GM12892 (cell line): ENCODE results near the gene CHST2.
A peak's percentile ranks its signal among the peaks of the same experiment; 100 is the strongest.

Experiments used
- DNase-seq: peaks from one replicate; pipeline ENCODE4 v3.0.0; 2011; ENCODE audit not compliant: insufficient read length
- FAIRE-seq: peaks from 2 replicates; lab custom pipeline; 2011; peaks lifted over from hg19 to GRCh38; lab: Jason Lieb, UNC
- POLR2A ChIP-seq: IDR thresholded peaks from 2 replicates; pipeline ENCODE4 v1.6.1; 2011; ENCODE audit warnings: low read depth, low read length, control low read depth
- POLR2AphosphoS5 ChIP-seq: IDR thresholded peaks from 2 replicates; pipeline ENCODE4 v1.6.1; 2011; ENCODE audit warnings: low read depth, low read length, control low read depth
- TAF1 ChIP-seq: IDR thresholded peaks from 2 replicates; pipeline ENCODE4 v1.6.1; 2011; ENCODE audit warnings: low read depth, mild to moderate bottlenecking, control low read depth, low read length, borderline replicate concordance

Gene CHST2

DNA sequence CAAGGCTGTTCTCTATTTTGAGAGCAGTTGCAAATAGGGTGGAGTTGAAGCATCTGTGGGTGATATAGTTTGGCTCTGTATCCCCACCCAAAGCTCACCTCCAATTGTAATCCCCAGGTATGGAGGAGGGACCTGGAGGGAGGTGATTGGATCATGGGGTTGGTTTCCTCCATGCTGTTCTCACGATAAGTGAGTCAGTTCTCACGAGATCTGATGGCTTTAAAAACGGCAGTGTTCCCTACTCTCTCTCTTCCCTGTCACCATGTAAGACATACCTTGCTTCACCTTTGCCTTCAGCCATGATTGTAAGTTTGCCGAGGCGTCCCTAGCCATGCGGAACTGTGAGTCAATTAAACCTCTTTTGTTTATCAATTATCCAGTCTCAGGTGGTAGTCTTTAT is 21.0 kb downstream of the CHST2 start:
- TF ChIP-seq TAF1: no peak
- TF ChIP-seq POLR2AphosphoS5: no peak
- no peak for TF ChIP-seq POLR2A
- FAIRE-seq (no peak), DNase-seq (no peak)

DNA sequence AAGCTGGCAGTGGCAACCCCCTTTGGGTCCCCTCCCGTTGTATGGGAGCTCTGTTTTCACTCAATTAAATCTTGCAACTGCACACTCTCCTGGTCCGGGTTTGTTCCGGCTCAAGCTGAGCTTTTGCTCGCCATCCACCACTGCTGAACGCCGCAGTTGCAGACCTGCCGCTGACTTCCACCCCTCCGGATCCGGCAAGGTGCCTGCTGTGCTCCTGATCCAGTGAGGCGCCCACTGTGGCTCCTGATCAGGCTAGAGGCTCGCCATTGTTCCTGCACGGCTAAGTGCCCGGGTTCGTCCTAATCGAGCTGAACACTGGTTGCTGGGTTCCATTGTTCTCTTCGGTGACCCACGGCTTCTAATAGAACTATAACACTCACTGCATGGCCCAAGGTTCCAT is 22.8 kb downstream of the CHST2 start:
- FAIRE-seq: no peak
- TF ChIP-seq POLR2AphosphoS5: no peak
- no peak for TF ChIP-seq TAF1
- TF ChIP-seq POLR2A: no peak
- DNase-seq: no peak

DNA sequence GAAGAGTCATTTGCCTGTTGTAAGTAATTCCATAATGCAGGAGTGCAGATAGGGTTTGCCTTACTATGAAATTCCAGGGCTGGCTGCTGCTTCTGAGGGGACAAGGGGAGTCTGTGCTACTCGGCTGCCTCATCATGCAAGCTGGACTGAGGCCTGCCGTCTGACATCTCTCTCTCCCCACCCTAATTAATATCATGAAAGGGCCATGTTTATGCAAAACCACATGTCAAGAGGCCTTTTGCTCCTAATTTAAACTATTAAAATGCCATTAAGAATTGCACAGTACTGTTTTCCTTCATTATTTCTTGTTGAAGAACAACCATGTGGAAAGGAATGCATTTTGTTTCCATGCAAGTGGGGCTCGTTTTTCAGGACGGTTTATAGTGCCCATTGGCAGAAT is 26.3 kb downstream of the CHST2 start:
- TF ChIP-seq TAF1: no peak
- no peak for TF ChIP-seq POLR2A
- TF ChIP-seq POLR2AphosphoS5: no peak
- FAIRE-seq (no peak), DNase-seq (no peak)

DNA sequence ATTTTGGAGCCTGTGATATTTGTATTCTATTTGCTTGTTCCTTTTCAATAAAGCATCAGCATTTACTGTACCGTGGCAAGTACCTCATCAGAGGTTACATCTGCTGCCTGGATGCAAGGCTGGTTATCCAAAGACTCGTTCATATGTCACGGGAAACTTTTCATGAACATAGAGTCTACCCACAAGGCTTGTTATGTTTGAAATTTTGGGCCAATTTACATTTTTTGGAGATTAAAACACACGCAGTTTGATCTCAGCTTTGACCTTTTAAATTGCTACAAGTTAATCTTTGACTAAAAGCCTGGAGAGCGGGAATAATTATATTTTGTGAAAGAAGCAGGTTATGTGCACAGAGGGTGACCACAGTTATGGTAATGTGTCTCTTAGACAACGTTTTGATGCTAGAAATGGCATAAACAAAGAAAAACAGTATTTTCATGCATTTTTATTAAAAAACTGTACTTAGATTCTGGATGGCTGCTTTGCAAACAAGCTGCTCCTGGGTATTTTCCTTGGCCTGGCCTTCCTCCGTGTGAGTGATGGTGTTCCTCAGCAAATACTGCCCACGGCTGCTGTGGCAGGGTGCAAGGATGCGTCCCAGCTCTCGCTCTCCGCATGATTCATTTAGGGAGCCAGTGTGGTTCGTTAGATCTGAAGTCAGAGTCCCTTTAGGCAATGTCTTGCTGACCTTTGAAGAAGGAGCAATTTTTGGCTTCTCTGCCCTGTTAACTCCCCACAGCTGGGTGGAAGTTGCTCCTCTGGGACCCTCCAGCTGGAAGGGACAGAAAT is 27.1 kb downstream of the CHST2 start:
- no peak for TF ChIP-seq TAF1
- TF ChIP-seq POLR2AphosphoS5: no peak
- TF ChIP-seq POLR2A: no peak
- FAIRE-seq: no peak
- no peak for DNase-seq

DNA sequence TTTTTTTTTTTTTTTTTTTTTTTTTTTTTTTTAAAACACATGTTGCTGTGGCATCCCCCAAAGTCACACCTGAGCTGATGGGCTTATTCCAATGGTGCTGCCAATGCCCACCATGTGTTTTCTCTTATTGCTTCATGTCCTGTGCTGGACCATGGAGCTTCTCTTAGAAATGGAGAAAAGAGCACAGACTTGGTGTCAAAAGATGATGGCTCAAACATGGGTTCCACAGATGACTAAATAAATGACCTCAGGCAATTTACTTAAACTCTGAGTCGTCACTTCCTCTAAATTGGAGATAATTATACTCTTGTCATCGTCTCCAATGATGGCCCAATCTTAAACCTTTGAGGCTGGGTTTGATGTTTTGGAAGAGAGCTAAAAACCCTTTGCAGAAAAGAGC is 28.1 kb downstream of the CHST2 start:
- FAIRE-seq (no peak), DNase-seq (no peak)
- TF ChIP-seq TAF1 (no peak), POLR2AphosphoS5 (no peak), POLR2A (no peak)

DNA sequence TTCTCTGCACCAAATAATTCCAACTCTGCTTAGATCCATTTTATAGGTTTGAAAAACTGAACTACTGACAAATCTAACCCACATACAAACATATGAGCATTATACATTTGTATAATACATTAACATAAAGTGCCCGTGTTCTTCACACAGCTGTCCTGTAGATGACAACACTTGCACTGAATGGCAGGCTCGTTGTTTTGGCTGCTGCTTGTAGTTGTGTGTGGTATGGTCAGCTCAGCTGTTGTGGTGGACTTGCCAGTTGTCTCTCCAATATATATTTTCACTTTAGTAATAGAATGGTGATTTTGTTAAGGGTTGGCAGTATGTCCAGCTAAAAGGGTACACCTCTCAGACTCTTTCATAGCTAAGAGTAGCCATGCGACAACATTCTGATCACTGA is 30.5 kb downstream of the CHST2 start:
- DNase-seq (no peak), FAIRE-seq (no peak)
- TF ChIP-seq TAF1 (no peak), POLR2AphosphoS5 (no peak), POLR2A (no peak)

DNA sequence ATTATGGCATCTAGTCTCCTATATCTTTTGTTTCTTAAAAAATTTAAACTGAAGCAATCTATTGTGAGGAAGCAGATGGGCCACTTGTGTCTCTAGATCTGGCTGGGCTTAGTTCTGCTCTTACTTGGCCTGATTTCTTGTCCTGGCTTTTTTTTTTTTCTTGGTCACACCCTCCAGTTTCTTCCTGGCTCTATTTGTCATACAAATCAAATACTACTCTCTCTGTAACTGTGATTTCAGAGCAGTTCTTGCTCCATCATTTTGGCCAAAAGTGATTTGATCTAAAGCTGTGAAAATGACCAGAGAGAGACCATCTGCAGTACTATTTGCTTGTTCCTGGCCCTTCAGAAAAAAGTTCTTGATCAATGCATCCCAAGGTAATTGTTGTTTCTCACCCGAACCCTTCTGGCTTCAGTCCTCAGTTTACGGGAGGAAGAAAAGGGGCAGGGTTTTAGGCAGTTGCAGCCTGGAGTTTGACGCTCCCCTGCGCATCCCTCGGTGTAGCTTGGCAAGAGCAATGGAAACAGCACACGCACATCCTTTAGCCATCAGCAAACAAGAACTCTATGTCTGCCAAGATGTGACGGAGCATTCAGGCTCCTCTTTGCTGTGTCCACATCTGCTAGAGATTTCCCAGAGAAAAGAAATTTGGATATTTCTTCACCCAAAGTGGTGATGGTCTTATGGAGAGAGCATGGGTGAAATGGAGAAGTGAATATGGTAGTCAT is 31.6 kb downstream of the CHST2 start:
- DNase-seq: no peak

DNA sequence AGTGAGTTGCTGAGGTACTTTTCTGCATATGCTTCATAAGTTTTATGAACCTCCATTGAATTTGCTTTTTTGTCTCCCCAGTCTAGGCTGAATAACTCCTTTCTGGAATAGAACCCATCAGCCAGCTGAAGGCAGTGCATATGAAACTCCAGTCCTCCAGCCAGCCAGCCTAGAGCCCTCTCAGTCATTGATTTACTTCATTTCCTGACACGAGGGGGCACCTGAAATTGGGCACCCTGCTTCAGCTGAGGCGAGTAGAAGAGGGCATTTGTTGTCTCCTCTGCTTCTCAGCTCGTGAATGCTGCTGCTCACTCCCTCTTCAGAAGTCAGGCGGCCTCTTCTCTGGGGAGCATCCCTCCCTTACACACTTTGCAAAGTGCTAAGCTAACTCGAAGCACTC is 32.5 kb downstream of the CHST2 start:
- FAIRE-seq: no peak
- TF ChIP-seq TAF1 (no peak), POLR2AphosphoS5 (no peak), POLR2A (no peak)
- DNase-seq: no peak

More for the DNA sequence above, 31.6 kb downstream of the CHST2 start:
- no peak for FAIRE-seq
- TF ChIP-seq POLR2A (no peak), POLR2AphosphoS5 (no peak), TAF1 (no peak)

DNA sequence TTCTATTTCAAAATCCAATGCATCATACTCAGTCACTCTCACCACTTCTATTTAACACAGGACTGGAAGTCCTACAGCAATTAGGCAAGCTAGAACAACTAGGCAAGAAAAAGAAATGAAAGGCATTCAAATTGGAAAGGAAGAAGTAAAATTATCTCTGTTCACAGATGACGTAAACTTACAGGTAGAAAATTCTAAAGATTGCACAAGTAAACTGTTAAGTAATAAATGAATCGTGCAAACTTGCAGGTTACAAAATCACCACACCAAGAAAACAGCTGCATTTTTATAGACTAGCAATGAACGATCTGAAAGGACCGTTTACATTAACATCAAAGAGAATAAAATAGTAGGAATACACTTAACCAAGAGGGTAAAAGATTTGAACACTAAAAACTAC is 36.2 kb downstream of the CHST2 start:
- FAIRE-seq: peak; percentile 78
- DNase-seq: no peak
- TF ChIP-seq POLR2A (no peak), TAF1 (no peak), POLR2AphosphoS5 (no peak)

DNA sequence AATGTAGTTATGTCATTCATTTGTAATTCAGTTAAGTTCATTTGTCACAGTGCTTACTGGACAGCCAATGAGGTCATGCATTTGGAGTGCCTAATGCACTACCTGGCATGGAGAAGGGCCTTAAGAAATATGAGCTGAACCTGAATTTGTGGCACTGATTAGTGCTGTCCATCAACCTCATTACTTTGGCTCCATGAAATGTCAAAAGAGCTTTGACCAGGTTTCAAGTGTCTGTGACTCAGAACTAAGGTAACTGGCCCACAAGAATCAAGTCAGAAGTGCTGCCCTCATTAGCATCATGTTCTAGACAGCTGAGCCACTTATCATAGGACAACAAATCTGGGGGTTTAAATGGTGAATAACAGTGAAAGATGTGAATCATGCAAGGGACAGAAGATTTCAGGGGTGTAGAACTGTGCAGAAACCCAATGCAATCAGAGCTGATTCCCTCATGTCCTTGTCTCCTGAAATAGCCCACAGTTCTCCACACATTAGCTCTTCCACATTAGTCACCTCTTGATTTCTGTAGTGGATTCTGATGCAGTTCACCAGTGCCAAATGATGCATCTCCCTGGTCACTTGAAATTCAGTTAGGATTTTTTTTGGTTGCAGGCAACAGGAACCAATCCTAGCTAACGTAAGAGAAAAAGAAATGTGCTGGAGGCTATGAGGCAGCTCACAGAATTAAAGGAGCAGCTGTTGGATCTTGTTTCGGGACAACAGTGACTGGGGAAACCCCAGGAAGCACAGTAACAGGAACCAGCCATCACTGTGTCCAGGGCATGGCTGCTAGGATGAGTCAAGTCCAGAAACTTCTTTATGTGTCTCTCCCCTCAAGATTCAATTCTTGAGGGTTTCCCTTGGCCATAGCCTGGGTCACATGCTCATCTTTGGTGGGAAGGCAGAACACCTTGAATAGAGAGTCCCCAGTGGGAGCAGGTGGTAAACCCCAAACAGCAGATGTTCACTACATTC is 38.7 kb downstream of the CHST2 start:
- TF ChIP-seq POLR2A (no peak), POLR2AphosphoS5 (no peak), TAF1 (no peak)
- DNase-seq (peak; percentile 19), FAIRE-seq (peak; percentile 96)

DNA sequence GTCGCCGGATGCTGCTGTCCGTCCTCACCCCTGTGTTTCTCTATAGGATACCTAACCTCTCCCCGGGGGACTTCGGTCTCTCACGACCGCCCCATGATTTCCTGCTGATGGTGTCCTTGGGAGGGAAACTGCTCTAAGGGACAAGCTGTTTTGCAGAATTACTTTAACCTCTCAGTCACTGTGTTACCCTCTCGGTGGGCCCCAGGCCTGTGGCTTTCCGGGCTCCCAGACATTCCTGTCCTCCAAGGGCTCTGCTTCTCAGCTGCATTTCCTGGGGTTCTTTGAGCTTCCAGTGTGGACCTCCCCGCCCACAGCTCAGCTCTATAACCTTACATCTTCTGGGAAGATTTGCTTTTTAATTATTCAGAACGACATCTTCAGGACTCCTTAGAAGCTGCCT is 40.9 kb downstream of the CHST2 start:
- FAIRE-seq (no peak), DNase-seq (no peak)
- no peak for TF ChIP-seq POLR2A
- no peak for TF ChIP-seq POLR2AphosphoS5
- no peak for TF ChIP-seq TAF1
